ENCODE data around the gene EFCAB11. TPM values are rescaled to one million over a fixed set of nuclear protein-coding genes. Genes with fewer than 3 reads are reported as not detected.

The EFCAB11 gene
- total RNA-seq, 1 experiment from 2014 or later: 15.5 TPM

- no peak for TF ChIP-seq FOXJ3 (CRISPR knock-in tag; IDR thresholded peaks at IDR 0.05; ENCODE audit: borderline replicate concordance)
- TF ChIP-seq CDX4 (CRISPR knock-in tag; IDR thresholded peaks at IDR 0.05; ENCODE audit: borderline replicate concordance): no peak
- no peak for TF ChIP-seq SOX15 (CRISPR knock-in tag; IDR thresholded peaks at IDR 0.05)
- no peak for TF ChIP-seq AFF4 (CRISPR knock-in tag; IDR thresholded peaks at IDR 0.05; ENCODE audit: borderline replicate concordance)
- no peak for TF ChIP-seq ATF1 (CRISPR knock-in tag; IDR thresholded peaks at IDR 0.05)
Observed at GRCh38 chr14:89842837-89843236, 111.7 kb downstream of the EFCAB11 start (continued).

GRCh38 chr14:89841851-89842250, 112.7 kb downstream of the EFCAB11 start:
- H3K27ac Mint-ChIP-seq: no peak overlapping the region
- POLR2A ChIA-PET: no interaction called here
- CTCF ChIA-PET: interaction anchor here (0.6 to 1.1 kb wide), 8 partner anchors 13 to 815 kb away, joined by 3 to 5 read pairs (median 3); no protein-coding TSS in a partner anchor
- peak; percentile 44 for DNase-seq (ENCODE audit: low spot score)
- TF ChIP-seq ZSCAN18 (CRISPR knock-in tag; IDR thresholded peaks at IDR 0.05) (no peak), CTCF (IDR thresholded peaks at IDR 0.05) (0 out of 2 replicates have a peak, but pooled peaks have one; percentile 10)
- H3K9me3 Mint-ChIP-seq: peaks cover 16% of the 10 kb centered on the region
- no peak overlapping the region for H3K4me3 Mint-ChIP-seq
- peak; percentile 93 for ATAC-seq
- peaks cover 12% of the 10 kb centered on the region for H3K4me1 Mint-ChIP-seq
- H3K27me3 Mint-ChIP-seq (ENCODE audit: low read depth): no peaks in the 10 kb centered on the region
- peaks cover 10% of the 10 kb centered on the region for H3K36me3 Mint-ChIP-seq

- Mint-ChIP-seq H3K27me3 (ENCODE audit: low read depth) (no peaks in the 10 kb centered on the region), H3K27ac (no peak overlapping the region), H3K9me3 (peaks cover 12% of the 10 kb centered on the region), H3K4me1 (peaks cover 22% of the 10 kb centered on the region), H3K36me3 (peaks cover 10% of the 10 kb centered on the region), H3K4me3 (no peak overlapping the region)
- DNase-seq (ENCODE audit: low spot score): no peak
- no peak for ATAC-seq
- ChIA-PET CTCF (no interaction called here), POLR2A (no interaction called here)
- TF ChIP-seq AR (CRISPR knock-in tag; IDR thresholded peaks at IDR 0.05): no peak
- no peak for TF ChIP-seq OVOL2 (CRISPR knock-in tag; IDR thresholded peaks at IDR 0.05; ENCODE audit: borderline replicate concordance)
- no peak for TF ChIP-seq ZNF532 (CRISPR knock-in tag; IDR thresholded peaks at IDR 0.05; ENCODE audit: borderline replicate concordance)
- TF ChIP-seq ZSCAN18 (CRISPR knock-in tag; IDR thresholded peaks at IDR 0.05): no peak
- no peak for TF ChIP-seq IRF2 (CRISPR knock-in tag; IDR thresholded peaks at IDR 0.05; ENCODE audit: borderline replicate concordance, low read depth)
- no peak for TF ChIP-seq MYBL2 (CRISPR knock-in tag; IDR thresholded peaks at IDR 0.05)
- no peak for TF ChIP-seq CREM (CRISPR knock-in tag; IDR thresholded peaks at IDR 0.05)
- no peak for TF ChIP-seq CDX4 (CRISPR knock-in tag; IDR thresholded peaks at IDR 0.05; ENCODE audit: borderline replicate concordance)
Observed at GRCh38 chr14:89836830-89837469, 117.6 kb downstream of the EFCAB11 start.
